Panc1 (cell line): ENCODE measurements around the gene PCMTD2.

Source experiments
- TCF7L2 ChIP-seq: IDR thresholded peaks from 2 replicates; pipeline ENCODE4 v1.6.1; 2011; ENCODE audit warnings: mild to moderate bottlenecking, low read depth, low read length, inconsistent platforms
- TF ChIP-seq, protein P1 (sequence below): fragments of 450-650 bp; IDR thresholded peaks from 2 replicates; pipeline ENCODE4 v1.5.1; 2017; ENCODE audit warnings: mild to moderate bottlenecking

DNA sequence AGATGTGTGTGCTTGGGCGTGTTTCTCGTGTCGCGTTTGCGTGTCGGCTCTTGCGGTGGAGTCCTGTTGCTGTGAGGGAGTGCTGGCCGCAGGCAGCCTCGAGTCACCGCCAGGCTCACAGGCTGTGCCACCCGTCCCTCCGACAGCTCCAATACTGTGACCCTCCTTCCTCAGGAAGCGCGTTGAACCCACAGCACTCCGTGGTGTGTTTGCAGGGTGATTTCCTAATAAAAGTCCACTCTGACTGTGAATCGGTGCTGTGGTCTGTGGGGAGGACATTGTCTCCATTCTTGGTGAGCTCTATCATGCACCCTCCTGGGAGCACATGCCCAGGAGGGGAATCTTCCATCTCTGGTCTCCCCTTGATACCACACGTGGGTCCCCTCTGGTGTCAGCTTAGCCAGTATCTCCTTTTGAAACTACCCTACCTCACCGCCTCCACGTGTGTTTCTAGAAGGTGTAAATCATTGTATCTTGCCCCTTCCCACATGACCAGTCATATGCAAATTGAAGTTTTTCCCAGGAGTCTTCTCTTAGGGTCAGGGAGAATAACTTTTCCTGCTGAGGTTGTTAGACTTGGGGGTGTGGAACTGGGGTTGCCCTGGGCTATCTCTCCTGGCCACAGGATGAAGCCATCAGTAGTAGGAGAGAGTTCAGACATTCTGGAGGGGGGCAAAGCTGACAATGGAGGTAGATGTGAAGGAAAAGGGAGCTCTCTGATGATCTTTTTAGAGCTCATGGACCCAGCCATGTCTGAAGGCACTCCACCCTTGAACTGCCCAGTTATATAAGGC lies 13.3 kb upstream of the PCMTD2 start:
- TF ChIP-seq, protein P1, sequence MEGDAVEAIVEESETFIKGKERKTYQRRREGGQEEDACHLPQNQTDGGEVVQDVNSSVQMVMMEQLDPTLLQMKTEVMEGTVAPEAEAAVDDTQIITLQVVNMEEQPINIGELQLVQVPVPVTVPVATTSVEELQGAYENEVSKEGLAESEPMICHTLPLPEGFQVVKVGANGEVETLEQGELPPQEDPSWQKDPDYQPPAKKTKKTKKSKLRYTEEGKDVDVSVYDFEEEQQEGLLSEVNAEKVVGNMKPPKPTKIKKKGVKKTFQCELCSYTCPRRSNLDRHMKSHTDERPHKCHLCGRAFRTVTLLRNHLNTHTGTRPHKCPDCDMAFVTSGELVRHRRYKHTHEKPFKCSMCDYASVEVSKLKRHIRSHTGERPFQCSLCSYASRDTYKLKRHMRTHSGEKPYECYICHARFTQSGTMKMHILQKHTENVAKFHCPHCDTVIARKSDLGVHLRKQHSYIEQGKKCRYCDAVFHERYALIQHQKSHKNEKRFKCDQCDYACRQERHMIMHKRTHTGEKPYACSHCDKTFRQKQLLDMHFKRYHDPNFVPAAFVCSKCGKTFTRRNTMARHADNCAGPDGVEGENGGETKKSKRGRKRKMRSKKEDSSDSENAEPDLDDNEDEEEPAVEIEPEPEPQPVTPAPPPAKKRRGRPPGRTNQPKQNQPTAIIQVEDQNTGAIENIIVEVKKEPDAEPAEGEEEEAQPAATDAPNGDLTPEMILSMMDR, result no peak
- no peak for TF ChIP-seq TCF7L2
